ENCODE measurements around the gene GUCY1A2. TPM values are rescaled to one million over a fixed set of nuclear protein-coding genes. Genes with fewer than 3 reads are reported as not detected.

The GUCY1A2 gene
- total RNA-seq, 1 experiment from 2014 or later, result 0.10 TPM

DNA sequence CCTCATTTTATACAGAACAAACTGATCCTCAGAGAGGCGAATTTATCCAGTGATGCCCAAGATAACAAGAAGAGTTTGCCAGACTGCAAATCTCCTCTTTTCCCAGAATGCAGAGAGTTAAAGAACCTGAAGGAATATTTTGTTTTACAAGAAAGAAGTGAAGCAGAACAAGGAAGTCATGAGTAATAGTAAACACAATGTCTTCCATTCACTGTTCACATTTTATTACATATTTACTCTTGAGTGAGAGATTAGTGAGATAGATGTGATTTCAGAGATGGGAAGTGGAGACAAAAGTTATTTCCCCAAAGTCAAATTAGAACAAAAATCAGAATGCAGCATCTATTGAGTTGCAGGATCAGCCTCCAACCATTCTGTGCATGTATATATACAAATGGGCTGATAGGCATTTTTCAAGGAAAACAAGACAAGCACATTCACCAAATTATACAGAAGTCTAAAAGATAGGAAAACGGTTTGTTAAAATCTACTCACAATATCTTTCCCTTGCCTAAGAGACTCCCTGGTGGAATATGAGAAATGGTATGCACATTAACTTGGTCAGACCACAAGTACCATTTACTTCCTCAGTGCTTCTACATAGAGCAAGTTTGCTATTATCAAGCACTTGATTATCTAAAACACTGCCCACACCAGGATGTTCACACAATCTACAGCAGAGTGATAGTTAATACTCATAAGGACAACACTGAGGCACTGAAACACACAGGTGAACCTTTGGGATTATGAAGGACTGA lies 12.0 kb downstream of the GUCY1A2 start:
- no TSS peak for BruUV-seq (replicated peaks)
- TF ChIP-seq, protein P1, sequence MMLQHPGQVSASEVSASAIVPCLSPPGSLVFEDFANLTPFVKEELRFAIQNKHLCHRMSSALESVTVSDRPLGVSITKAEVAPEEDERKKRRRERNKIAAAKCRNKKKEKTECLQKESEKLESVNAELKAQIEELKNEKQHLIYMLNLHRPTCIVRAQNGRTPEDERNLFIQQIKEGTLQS (IDR thresholded peaks at IDR 0.05), result no peak
- TF ChIP-seq CBX3 (IDR thresholded peaks at IDR 0.05; ENCODE audit: low read depth) (no peak), FOSL1 (IDR thresholded peaks at IDR 0.05; ENCODE audit: low read depth) (no peak), EZH2phosphoT487 (IDR thresholded peaks at IDR 0.05; ENCODE audit: borderline replicate concordance) (no peak), ZNF274 (IDR thresholded peaks at IDR 0.05; ENCODE audit: low read depth, low read length) (no peak), RAD21 (IDR thresholded peaks at IDR 0.05; ENCODE audit: low read depth) (no peak), EZH2 (IDR thresholded peaks at IDR 0.05) (no peak), YY1 (IDR thresholded peaks at IDR 0.05; ENCODE audit: extremely low read depth, insufficient replicate concordance, low read depth, low read length) (no peak), TCF7L2 (IDR thresholded peaks at IDR 0.05; ENCODE audit: borderline replicate concordance, extremely low read depth, insufficient read depth, insufficient read length) (no peak), EGR1 (IDR thresholded peaks at IDR 0.05; ENCODE audit: low read depth) (no peak), SRF (IDR thresholded peaks at IDR 0.05; ENCODE audit: low read depth) (no peak), SP1 (IDR thresholded peaks at IDR 0.05; ENCODE audit: low read depth) (no peak), POLR2A (IDR thresholded peaks at IDR 0.05; ENCODE audit: borderline replicate concordance, extremely low read depth, insufficient read depth, insufficient read length) (no peak), ZFX (IDR thresholded peaks at IDR 0.05) (no peak)
- TF ChIP-seq, protein P2, sequence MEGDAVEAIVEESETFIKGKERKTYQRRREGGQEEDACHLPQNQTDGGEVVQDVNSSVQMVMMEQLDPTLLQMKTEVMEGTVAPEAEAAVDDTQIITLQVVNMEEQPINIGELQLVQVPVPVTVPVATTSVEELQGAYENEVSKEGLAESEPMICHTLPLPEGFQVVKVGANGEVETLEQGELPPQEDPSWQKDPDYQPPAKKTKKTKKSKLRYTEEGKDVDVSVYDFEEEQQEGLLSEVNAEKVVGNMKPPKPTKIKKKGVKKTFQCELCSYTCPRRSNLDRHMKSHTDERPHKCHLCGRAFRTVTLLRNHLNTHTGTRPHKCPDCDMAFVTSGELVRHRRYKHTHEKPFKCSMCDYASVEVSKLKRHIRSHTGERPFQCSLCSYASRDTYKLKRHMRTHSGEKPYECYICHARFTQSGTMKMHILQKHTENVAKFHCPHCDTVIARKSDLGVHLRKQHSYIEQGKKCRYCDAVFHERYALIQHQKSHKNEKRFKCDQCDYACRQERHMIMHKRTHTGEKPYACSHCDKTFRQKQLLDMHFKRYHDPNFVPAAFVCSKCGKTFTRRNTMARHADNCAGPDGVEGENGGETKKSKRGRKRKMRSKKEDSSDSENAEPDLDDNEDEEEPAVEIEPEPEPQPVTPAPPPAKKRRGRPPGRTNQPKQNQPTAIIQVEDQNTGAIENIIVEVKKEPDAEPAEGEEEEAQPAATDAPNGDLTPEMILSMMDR (IDR thresholded peaks at IDR 0.05 in 2 of 3, conservative IDR thresholded peaks at IDR 0.05 in 1 of 3; ENCODE audit: borderline replicate concordance in 1 of 3, insufficient read depth in 1 of 3, low read depth in 2 of 3, low read length in 2 of 3), result no peak
- no peak overlapping the region for H3K9ac ChIP-seq (ENCODE audit: low read length)
- no peaks in the 10 kb centered on the region for H3K79me2 ChIP-seq (ENCODE audit: insufficient read depth, low read length)
- intact Hi-C loops (cut with micrococcal nuclease), result no loop called here
- H3K4me1 ChIP-seq (ENCODE audit: control insufficient read depth in 1 of 2, insufficient read depth in 2 of 2, low read length in 2 of 2), result no peaks in the 10 kb centered on the region
- ChIA-PET POLR2A (no interaction called here), RAD21 (ENCODE audit: low non-redundant PET in 1 of 2, low total read pairs in 2 of 2, uncharacterized antibody in 2 of 2, unreplicated experiment in 2 of 2) (no interaction called here), CTCF (no interaction called here)
- H3K27ac ChIP-seq (ENCODE audit: low read depth, low read length), result no peak overlapping the region
- no peaks in the 10 kb centered on the region for H4K20me1 ChIP-seq (ENCODE audit: insufficient read depth)
- H2AFZ ChIP-seq (ENCODE audit: low read depth, low read length, poor library complexity, severe bottlenecking), result no peak overlapping the region
- no peak for DNase-seq (ENCODE audit: low read depth, low spot score)
- no peaks in the 10 kb centered on the region for H3K9me3 ChIP-seq (ENCODE audit: control insufficient read depth in 1 of 2, insufficient read depth in 1 of 2, low read depth in 1 of 2, low read length in 2 of 2)
- H3K9me2 ChIP-seq (ENCODE audit: insufficient read depth), result no peaks in the 10 kb centered on the region
- H3K4me2 ChIP-seq (ENCODE audit: low read length), result no peak overlapping the region
- H3K36me3 ChIP-seq (ENCODE audit: control insufficient read depth in 1 of 2, insufficient read depth in 2 of 2, low read length in 2 of 2), result no peaks in the 10 kb centered on the region
- 0 out of 2 replicates have a peak, but pooled peaks cover 6% of the 10 kb centered on the region for H3K27me3 ChIP-seq (ENCODE audit: insufficient read depth, low read length)
- ATAC-seq, result no peak
- H3K4me3 ChIP-seq (replicated peaks in 1 of 2; ENCODE audit: low read depth in 1 of 2, low read length in 2 of 2), result no peak overlapping the region
